ENCODE results near the gene TMEM35A.

TMEM35A gene

DNA sequence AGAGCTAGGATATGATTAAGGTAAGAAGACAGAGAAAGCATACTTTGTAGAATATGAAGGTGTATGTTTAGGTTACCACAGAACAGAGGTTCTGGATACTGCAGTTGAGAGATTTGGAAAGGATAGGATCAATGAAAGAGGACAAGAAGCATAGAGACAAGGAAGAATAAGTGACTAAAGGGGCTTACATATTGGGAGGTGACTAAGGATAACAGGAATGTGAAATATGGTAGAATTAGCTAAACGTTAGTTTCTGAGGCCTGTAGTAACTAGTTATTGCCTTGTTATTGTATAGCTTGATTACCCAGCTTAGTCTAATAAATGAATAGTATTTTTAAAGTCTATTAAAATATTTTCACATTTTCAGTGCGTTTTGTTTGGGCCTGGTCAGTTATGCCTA is 57.6 kb downstream of the TMEM35A start:
- H3K4me3 ChIP-seq (ENCODE audit: insufficient read depth, low read length, poor library complexity, severe bottlenecking), result no peak overlapping the region
- H3K27me3 ChIP-seq (ENCODE audit: low read length), result no peaks in the 10 kb centered on the region
- H2AFZ ChIP-seq (ENCODE audit: low read depth, low read length, severe bottlenecking), result no peak overlapping the region
- no peaks in the 10 kb centered on the region for H4K20me1 ChIP-seq (ENCODE audit: low read depth, low read length)
- H3F3A ChIP-seq (ENCODE audit: insufficient read depth), result no peaks in the 10 kb centered on the region
- H3K9me2 ChIP-seq (replicated peaks; ENCODE audit: insufficient read depth, low read length), result no peaks in the 10 kb centered on the region
- no peak overlapping the region for H3K9ac ChIP-seq (ENCODE audit: low read length)
- no peak overlapping the region for H3K4me2 ChIP-seq (ENCODE audit: low read depth, low read length, poor library complexity, severe bottlenecking)
- no peaks in the 10 kb centered on the region for H3K9me3 ChIP-seq (ENCODE audit: insufficient read depth, low read length)
- H3K79me2 ChIP-seq (ENCODE audit: insufficient read depth, low read length), result no peaks in the 10 kb centered on the region
- TF ChIP-seq, protein P1, sequence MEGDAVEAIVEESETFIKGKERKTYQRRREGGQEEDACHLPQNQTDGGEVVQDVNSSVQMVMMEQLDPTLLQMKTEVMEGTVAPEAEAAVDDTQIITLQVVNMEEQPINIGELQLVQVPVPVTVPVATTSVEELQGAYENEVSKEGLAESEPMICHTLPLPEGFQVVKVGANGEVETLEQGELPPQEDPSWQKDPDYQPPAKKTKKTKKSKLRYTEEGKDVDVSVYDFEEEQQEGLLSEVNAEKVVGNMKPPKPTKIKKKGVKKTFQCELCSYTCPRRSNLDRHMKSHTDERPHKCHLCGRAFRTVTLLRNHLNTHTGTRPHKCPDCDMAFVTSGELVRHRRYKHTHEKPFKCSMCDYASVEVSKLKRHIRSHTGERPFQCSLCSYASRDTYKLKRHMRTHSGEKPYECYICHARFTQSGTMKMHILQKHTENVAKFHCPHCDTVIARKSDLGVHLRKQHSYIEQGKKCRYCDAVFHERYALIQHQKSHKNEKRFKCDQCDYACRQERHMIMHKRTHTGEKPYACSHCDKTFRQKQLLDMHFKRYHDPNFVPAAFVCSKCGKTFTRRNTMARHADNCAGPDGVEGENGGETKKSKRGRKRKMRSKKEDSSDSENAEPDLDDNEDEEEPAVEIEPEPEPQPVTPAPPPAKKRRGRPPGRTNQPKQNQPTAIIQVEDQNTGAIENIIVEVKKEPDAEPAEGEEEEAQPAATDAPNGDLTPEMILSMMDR (IDR thresholded peaks at IDR 0.05; ENCODE audit: insufficient read depth, low read length, poor library complexity, severe bottlenecking), result no peak
- TF ChIP-seq EZH2phosphoT487 (conservative IDR thresholded peaks at IDR 0.05; ENCODE audit: low read length), result no peak
- no peak overlapping the region for H3K27ac ChIP-seq (ENCODE audit: low read depth, low read length)
- H3K36me3 ChIP-seq (ENCODE audit: low read length), result peaks cover 6% of the 10 kb centered on the region; the same call in 1 of the 2 replicates
